Measurements from ENCODE around the gene CELSR1. TPM values are rescaled to one million over a fixed set of nuclear protein-coding genes. Genes with fewer than 3 reads are reported as not detected.

Gene CELSR1
- total RNA-seq, 1 donor from 2014 or later = 0.30 TPM

GRCh38 chr22:46360891-46361290, 176.5 kb downstream of the CELSR1 start:
- no peak for DNase-seq (ENCODE audit: low spot score)
- Mint-ChIP-seq H3K27ac (no peak overlapping the region), H3K4me3 (ENCODE audit: low read depth) (no peak overlapping the region), H3K9me3 (no peaks in the 10 kb centered on the region), H3K36me3 (ENCODE audit: low read depth) (peaks cover 3% of the 10 kb centered on the region), H3K27me3 (ENCODE audit: low read depth) (no peaks in the 10 kb centered on the region), H3K4me1 (ENCODE audit: low read depth) (no peaks in the 10 kb centered on the region)
- intact Hi-C loops (cut with micrococcal nuclease) = no loop called here

GRCh38 chr22:46360097-46360496, 177.3 kb downstream of the CELSR1 start:
- DNase-seq (ENCODE audit: low spot score) = no peak
- Mint-ChIP-seq H3K4me3 (ENCODE audit: low read depth) (no peak overlapping the region), H3K9me3 (no peaks in the 10 kb centered on the region), H3K36me3 (ENCODE audit: low read depth) (peaks cover 8% of the 10 kb centered on the region), H3K27me3 (ENCODE audit: low read depth) (no peaks in the 10 kb centered on the region), H3K27ac (no peak overlapping the region), H3K4me1 (ENCODE audit: low read depth) (no peaks in the 10 kb centered on the region)
- intact Hi-C loops (cut with micrococcal nuclease) = no loop called here

- H3K4me3 Mint-ChIP-seq (ENCODE audit: low read depth) = no peak overlapping the region
- peaks cover 8% of the 10 kb centered on the region for H3K36me3 Mint-ChIP-seq (ENCODE audit: low read depth)
- H3K4me1 Mint-ChIP-seq (ENCODE audit: low read depth) = no peaks in the 10 kb centered on the region
- intact Hi-C loops (cut with micrococcal nuclease) = no loop called here
- DNase-seq (ENCODE audit: low spot score) = no peak
- H3K27me3 Mint-ChIP-seq (ENCODE audit: low read depth) = no peaks in the 10 kb centered on the region
- H3K27ac Mint-ChIP-seq = no peak overlapping the region
- no peaks in the 10 kb centered on the region for H3K9me3 Mint-ChIP-seq
Measured at GRCh38 chr22:46359362-46359761, 178.1 kb downstream of the CELSR1 start.

DNA sequence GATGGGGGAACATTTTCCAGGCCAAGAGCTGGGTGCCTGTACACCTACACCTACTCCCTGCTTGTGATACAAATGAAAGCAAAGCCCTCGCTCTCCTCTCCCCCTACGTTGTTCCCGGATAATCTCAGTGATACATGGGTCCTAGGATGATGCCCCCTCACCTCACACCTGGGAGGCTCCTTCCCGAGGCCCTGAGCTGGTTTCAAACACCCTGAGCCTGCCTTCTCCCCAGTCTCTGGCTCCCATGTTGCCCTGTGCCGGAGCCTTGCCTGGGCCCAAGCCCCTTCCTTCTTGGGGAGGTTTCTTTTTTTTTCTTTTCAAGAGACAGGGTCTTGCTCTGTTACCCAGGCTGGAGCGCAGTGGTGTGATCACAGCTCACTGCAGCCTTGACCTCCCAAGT, 178.7 kb downstream of the CELSR1 start:
- Mint-ChIP-seq H3K9me3 (no peaks in the 10 kb centered on the region), H3K27me3 (ENCODE audit: low read depth) (no peaks in the 10 kb centered on the region), H3K4me3 (ENCODE audit: low read depth) (no peak overlapping the region), H3K27ac (no peak overlapping the region), H3K36me3 (ENCODE audit: low read depth) (peaks cover 11% of the 10 kb centered on the region), H3K4me1 (ENCODE audit: low read depth) (no peaks in the 10 kb centered on the region)
- intact Hi-C loops (cut with micrococcal nuclease) = no loop called here
- DNase-seq (ENCODE audit: low spot score) = no peak

DNA sequence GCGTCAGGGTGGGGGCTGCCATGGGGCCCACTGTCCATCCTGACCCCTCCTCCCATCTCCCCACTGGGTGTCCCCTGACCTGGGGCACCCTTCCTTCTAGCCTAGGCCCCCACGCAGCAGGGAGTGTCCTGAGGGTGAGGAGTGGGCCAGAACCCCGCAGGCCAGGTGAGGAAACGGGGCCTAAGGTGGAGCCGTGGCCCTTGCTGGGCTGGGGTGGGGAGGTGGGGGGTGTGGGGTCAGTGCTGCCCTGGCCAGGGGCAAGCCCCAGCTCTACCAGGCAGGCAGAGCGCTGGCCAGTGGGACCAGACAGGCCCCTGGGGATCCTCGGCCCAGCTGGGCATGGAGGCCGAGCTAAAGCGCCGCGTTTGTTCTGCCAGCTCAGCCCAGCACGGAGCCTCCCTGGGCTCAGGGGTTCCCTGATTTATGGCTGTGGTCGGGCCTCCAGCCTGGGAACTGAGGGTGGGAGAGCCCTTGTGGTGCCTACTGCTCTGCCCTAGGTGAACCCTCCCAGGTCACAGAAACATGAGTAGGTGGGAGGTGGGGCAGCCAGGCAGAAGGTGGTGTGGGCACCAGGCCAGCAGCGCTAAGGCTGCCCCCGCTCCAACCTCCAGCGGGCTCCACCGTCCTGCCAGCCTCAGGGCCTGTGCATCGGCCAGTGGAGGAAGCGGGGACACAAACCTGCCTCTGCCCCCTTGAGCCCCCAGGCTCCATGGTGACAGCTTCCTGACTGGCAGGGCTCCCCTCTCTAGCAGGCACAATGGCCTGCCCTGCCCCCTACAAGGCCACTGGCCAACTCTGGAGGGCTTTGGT, 179.5 kb downstream of the CELSR1 start:
- Mint-ChIP-seq H3K4me3 (ENCODE audit: low read depth) (no peak overlapping the region), H3K4me1 (ENCODE audit: low read depth) (no peaks in the 10 kb centered on the region), H3K27ac (no peak overlapping the region), H3K9me3 (no peaks in the 10 kb centered on the region), H3K36me3 (ENCODE audit: low read depth) (peaks cover 15% of the 10 kb centered on the region), H3K27me3 (ENCODE audit: low read depth) (no peaks in the 10 kb centered on the region)
- intact Hi-C loops (cut with micrococcal nuclease) = no loop called here
- no peak for DNase-seq (ENCODE audit: low spot score)

DNA sequence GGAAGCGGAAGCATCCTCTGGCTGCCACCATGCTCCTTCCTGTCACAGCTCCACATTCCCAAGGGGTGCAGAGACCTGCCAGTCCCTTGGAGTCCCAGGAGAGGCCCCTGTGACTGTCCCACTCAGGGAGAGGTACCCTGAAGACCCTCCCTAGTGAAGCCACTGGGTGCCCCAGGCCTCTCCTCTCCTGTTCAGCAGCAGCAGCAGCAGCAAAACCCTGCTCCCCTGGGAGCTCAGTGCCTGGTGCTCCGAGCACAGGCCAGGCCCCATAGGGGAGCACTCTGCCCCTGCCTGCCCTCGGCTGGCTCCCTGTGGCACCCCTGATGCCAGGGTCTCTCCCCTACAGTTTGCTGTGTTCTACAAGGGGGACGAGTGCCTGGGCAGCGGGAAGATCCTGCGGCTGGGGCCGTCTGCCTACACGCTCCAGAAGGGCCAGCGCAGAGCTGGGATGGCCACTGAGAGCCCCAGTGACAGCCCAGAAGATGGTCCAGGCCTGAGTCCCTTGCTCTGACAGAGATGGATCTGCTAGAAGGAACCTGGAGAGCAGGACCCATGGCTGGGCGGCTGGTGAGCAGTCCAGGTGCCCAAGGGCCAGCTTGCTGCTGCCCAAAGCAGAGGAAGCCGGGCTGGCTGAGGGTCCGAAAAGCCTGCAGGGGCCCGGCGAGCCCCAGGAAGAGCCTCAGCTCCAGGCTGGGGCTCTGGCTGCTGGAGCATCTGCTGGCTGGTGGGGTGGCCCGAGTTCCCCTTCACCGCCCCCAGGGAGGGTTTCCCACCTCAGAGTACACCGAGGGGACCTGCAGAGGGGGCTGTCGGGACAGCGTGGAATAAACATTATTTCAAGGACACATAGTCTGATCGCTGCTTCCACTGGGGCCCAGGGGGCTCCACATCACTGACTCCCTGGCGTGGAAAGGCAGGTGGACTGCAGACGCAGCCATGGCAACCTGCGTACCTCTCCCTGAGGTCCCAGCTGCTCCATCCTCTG, 180.6 kb downstream of the CELSR1 start:
- Mint-ChIP-seq H3K27ac (no peak overlapping the region), H3K36me3 (ENCODE audit: low read depth) (peaks cover 24% of the 10 kb centered on the region), H3K4me3 (ENCODE audit: low read depth) (no peak overlapping the region), H3K9me3 (no peaks in the 10 kb centered on the region), H3K27me3 (ENCODE audit: low read depth) (no peaks in the 10 kb centered on the region), H3K4me1 (ENCODE audit: low read depth) (no peaks in the 10 kb centered on the region)
- intact Hi-C loops (cut with micrococcal nuclease) = no loop called here
- DNase-seq (ENCODE audit: low spot score) = no peak

DNA sequence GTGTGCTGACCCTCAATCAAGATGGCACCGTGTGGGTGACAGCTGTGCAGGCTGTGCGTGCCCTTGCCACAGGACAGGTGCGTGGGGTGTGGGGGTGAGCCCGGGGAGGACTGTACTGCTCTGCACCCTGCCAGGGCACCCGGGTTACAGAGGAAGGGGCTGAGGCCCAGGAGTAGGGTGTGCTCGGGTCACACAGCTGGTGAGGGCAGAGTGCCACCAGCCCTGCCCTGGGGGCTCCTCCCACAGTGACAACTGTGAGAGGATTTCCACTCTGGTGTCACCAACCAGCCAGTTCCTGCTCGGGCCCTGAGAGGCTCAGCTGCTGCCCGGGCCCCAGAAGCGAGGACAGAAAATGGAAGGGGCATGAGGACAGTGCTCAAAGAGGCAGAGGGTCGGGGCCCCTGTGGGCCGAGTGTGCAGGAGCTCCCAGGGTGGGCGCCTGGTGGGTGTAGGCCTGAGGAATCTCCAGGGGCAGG, 181.4 kb downstream of the CELSR1 start:
- H3K27me3 Mint-ChIP-seq (ENCODE audit: low read depth) = no peaks in the 10 kb centered on the region
- no peak overlapping the region for H3K4me3 Mint-ChIP-seq (ENCODE audit: low read depth)
- no peaks in the 10 kb centered on the region for H3K4me1 Mint-ChIP-seq (ENCODE audit: low read depth)
- DNase-seq (ENCODE audit: low spot score) = no peak
- peaks cover 29% of the 10 kb centered on the region for H3K36me3 Mint-ChIP-seq (ENCODE audit: low read depth)
- no peaks in the 10 kb centered on the region for H3K9me3 Mint-ChIP-seq
- intact Hi-C loops (cut with micrococcal nuclease) = no loop called here
- no peak overlapping the region for H3K27ac Mint-ChIP-seq

GRCh38 chr22:46355369-46355995, 181.9 kb downstream of the CELSR1 start:
- H3K36me3 Mint-ChIP-seq (ENCODE audit: low read depth) = peaks cover 35% of the 10 kb centered on the region
- H3K9me3 Mint-ChIP-seq = no peaks in the 10 kb centered on the region
- no peaks in the 10 kb centered on the region for H3K4me1 Mint-ChIP-seq (ENCODE audit: low read depth)
- no peak overlapping the region for H3K27ac Mint-ChIP-seq
- H3K27me3 Mint-ChIP-seq (ENCODE audit: low read depth) = no peaks in the 10 kb centered on the region
- DNase-seq (ENCODE audit: low spot score) = peak; percentile 26
- H3K4me3 Mint-ChIP-seq (ENCODE audit: low read depth) = no peak overlapping the region
- intact Hi-C loops (cut with micrococcal nuclease) = no loop called here

DNA sequence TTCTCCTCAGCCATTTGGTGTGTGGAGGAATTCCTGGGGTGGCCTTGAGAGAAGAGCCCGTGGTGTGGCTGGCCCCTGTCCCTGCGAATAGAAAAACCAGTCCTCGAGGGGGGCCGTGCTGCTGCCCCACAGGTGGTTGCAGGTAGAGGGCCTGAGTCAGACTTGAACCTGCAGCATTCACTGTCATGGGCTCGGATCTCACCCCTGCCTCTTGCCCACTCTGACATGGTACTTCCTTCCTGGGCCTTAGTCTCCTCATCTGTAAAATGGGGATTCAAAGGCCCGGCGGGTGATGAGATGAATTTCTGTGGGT, 182.5 kb downstream of the CELSR1 start:
- no peaks in the 10 kb centered on the region for H3K4me1 Mint-ChIP-seq (ENCODE audit: low read depth)
- intact Hi-C loops (cut with micrococcal nuclease) = no loop called here
- H3K27ac Mint-ChIP-seq = no peak overlapping the region
- H3K36me3 Mint-ChIP-seq (ENCODE audit: low read depth) = peaks cover 40% of the 10 kb centered on the region
- no peaks in the 10 kb centered on the region for H3K27me3 Mint-ChIP-seq (ENCODE audit: low read depth)
- DNase-seq (ENCODE audit: low spot score) = no peak
- H3K4me3 Mint-ChIP-seq (ENCODE audit: low read depth) = no peak overlapping the region
- no peaks in the 10 kb centered on the region for H3K9me3 Mint-ChIP-seq

- Mint-ChIP-seq H3K27me3 (ENCODE audit: low read depth) (no peaks in the 10 kb centered on the region), H3K4me3 (ENCODE audit: low read depth) (no peak overlapping the region), H3K27ac (no peak overlapping the region), H3K9me3 (no peaks in the 10 kb centered on the region), H3K36me3 (ENCODE audit: low read depth) (peaks cover 43% of the 10 kb centered on the region), H3K4me1 (ENCODE audit: low read depth) (no peaks in the 10 kb centered on the region)
- intact Hi-C loops (cut with micrococcal nuclease) = no loop called here
- no peak for DNase-seq (ENCODE audit: low spot score)
Measured at GRCh38 chr22:46354176-46354992, 183.0 kb downstream of the CELSR1 start.

DNA sequence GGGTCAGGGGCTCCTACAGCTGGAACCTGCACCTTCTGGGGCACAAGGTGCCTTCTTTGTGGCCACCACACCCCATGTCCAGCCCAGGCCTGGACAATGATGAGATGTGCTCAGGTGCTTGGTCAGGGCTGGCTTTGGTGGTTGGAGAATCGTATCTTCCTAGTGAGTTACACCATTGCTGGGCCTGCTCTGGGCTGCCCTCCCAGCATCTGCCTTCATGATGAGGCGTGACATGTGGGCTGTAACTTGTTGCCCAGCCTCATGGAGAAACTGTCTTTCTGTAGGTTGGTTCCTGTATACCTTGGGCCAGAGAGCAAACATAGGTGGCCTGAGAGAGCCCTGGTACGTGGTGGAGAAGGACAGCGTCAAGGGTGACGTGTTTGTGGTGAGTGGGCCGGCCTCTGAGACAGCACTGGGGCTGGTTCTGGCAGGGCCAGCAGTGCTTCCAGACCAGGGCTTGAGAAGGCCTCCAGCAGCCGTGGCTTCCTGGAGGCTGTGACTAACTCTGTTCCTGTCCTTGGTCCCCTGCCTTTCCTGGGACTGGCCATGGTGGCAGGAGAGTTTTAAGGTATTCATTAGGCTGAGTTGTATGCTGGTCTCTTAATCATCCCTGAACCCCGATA, 183.8 kb downstream of the CELSR1 start:
- no peaks in the 10 kb centered on the region for H3K9me3 Mint-ChIP-seq
- no peak overlapping the region for H3K27ac Mint-ChIP-seq
- no peak for DNase-seq (ENCODE audit: low spot score)
- intact Hi-C loops (cut with micrococcal nuclease) = no loop called here
- H3K36me3 Mint-ChIP-seq (ENCODE audit: low read depth) = peaks cover 49% of the 10 kb centered on the region
- H3K4me1 Mint-ChIP-seq (ENCODE audit: low read depth) = no peaks in the 10 kb centered on the region
- H3K27me3 Mint-ChIP-seq (ENCODE audit: low read depth) = no peaks in the 10 kb centered on the region
- H3K4me3 Mint-ChIP-seq (ENCODE audit: low read depth) = no peak overlapping the region

Data from activated T-helper 2 cell treated with anti-CD3 and anti-CD28 coated beads, Interferon-gamma antibody, Interleukin-2, Interleukin-4, amounts not matched to agents 10 μg/mL and 5 μg/mL and 100 μg/mL, durations not matched to agents 14 hours and 24 hours and 36 hours (primary cell).